DND-41 (cell line): Measurements from ENCODE around the gene COL23A1.

Source experiments
- EZH2 ChIP-seq: IDR thresholded peaks from 3 replicates; pipeline ENCODE4 v1.6.1; 2012; ENCODE audit warnings: borderline replicate concordance, low read depth, mild to moderate bottlenecking, moderate library complexity, low read length, inconsistent platforms; ENCODE audit not compliant: severe bottlenecking
- TF ChIP-seq, protein P1 (sequence below): IDR thresholded peaks from 2 replicates; pipeline ENCODE4 v1.5.1; 2012; ENCODE audit warnings: borderline replicate concordance, low read length, moderate library complexity, mild to moderate bottlenecking; ENCODE audit not compliant: poor library complexity, severe bottlenecking; ENCODE audit errors: extremely low read depth

DNA sequence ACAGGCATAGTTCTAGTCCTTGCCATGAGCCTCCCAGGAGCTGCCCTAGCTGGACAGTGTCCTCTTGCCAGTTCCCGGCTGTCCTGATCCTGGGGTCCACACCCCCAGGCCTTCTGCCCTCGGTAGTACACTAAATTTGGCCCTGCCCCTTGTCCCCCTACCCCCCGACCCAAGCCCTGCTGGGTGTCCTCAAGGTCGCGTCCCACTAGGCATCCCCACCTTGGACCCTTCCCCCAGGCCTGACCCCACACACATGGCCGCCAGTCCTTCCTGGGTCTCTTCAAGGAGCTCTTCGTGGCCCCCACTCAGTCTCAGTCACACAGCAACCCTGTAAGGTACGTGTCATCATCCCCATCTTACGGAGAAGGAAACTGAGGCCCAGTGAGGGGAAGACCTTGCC is 317.6 kb downstream of the COL23A1 start:
- no peak for TF ChIP-seq EZH2
- TF ChIP-seq, protein P1, sequence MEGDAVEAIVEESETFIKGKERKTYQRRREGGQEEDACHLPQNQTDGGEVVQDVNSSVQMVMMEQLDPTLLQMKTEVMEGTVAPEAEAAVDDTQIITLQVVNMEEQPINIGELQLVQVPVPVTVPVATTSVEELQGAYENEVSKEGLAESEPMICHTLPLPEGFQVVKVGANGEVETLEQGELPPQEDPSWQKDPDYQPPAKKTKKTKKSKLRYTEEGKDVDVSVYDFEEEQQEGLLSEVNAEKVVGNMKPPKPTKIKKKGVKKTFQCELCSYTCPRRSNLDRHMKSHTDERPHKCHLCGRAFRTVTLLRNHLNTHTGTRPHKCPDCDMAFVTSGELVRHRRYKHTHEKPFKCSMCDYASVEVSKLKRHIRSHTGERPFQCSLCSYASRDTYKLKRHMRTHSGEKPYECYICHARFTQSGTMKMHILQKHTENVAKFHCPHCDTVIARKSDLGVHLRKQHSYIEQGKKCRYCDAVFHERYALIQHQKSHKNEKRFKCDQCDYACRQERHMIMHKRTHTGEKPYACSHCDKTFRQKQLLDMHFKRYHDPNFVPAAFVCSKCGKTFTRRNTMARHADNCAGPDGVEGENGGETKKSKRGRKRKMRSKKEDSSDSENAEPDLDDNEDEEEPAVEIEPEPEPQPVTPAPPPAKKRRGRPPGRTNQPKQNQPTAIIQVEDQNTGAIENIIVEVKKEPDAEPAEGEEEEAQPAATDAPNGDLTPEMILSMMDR, result no peak
